ENCODE results near the gene CCDC85B. TPM values are rescaled to one million over a fixed set of nuclear protein-coding genes. Genes with fewer than 3 reads are reported as not detected.

The CCDC85B gene
- total and polyA plus RNA-seq, 2 of the 8 experiments (the other 6 are each of a cell fraction or from before 2014, with no cell fraction given) = 19.8 to 30.8 TPM

DNA sequence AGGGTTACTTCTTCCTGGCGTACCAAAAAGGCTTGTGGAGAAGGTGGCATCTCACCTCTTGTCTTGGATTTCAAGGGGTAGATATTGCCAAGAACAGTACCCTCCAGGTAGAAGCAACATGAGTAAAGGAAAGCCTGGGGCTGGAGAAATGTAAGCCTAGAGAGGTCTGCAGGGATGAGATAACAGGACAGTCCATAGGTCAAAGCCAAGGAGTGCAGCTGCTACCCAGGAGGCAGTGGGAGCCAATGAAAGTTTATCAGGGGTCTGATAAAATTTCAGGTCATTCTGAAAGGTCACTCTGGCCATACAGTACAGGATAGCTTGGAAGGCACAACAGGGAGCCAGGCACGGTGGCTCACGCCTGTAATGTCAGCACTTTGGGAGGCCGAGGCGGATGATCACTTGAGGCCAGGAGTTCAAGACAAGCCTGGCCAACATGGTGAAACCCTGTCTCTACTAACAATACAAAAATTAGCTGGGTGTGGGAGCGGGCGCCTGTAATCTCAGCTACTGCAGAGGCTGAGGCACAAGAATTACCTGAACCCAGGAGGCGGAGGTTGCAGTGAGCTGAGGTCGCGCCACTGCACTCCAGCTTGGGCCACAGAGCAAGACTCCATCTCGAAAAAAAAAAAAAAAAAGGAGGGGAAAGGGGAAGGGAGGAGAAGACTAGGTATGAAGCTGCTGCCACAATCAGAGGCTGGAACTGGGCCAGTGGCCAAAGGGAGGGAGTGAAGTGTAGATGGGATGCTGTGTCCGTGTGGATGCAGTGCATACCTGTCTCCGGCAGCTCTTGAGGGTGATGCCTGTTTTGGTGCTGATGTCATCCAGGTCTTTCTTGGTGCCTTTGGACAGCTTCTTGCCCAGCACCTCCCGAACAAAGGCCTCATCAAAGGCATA is 3.4 kb upstream of the CCDC85B start (continued):
- TF ChIP-seq, protein P1, sequence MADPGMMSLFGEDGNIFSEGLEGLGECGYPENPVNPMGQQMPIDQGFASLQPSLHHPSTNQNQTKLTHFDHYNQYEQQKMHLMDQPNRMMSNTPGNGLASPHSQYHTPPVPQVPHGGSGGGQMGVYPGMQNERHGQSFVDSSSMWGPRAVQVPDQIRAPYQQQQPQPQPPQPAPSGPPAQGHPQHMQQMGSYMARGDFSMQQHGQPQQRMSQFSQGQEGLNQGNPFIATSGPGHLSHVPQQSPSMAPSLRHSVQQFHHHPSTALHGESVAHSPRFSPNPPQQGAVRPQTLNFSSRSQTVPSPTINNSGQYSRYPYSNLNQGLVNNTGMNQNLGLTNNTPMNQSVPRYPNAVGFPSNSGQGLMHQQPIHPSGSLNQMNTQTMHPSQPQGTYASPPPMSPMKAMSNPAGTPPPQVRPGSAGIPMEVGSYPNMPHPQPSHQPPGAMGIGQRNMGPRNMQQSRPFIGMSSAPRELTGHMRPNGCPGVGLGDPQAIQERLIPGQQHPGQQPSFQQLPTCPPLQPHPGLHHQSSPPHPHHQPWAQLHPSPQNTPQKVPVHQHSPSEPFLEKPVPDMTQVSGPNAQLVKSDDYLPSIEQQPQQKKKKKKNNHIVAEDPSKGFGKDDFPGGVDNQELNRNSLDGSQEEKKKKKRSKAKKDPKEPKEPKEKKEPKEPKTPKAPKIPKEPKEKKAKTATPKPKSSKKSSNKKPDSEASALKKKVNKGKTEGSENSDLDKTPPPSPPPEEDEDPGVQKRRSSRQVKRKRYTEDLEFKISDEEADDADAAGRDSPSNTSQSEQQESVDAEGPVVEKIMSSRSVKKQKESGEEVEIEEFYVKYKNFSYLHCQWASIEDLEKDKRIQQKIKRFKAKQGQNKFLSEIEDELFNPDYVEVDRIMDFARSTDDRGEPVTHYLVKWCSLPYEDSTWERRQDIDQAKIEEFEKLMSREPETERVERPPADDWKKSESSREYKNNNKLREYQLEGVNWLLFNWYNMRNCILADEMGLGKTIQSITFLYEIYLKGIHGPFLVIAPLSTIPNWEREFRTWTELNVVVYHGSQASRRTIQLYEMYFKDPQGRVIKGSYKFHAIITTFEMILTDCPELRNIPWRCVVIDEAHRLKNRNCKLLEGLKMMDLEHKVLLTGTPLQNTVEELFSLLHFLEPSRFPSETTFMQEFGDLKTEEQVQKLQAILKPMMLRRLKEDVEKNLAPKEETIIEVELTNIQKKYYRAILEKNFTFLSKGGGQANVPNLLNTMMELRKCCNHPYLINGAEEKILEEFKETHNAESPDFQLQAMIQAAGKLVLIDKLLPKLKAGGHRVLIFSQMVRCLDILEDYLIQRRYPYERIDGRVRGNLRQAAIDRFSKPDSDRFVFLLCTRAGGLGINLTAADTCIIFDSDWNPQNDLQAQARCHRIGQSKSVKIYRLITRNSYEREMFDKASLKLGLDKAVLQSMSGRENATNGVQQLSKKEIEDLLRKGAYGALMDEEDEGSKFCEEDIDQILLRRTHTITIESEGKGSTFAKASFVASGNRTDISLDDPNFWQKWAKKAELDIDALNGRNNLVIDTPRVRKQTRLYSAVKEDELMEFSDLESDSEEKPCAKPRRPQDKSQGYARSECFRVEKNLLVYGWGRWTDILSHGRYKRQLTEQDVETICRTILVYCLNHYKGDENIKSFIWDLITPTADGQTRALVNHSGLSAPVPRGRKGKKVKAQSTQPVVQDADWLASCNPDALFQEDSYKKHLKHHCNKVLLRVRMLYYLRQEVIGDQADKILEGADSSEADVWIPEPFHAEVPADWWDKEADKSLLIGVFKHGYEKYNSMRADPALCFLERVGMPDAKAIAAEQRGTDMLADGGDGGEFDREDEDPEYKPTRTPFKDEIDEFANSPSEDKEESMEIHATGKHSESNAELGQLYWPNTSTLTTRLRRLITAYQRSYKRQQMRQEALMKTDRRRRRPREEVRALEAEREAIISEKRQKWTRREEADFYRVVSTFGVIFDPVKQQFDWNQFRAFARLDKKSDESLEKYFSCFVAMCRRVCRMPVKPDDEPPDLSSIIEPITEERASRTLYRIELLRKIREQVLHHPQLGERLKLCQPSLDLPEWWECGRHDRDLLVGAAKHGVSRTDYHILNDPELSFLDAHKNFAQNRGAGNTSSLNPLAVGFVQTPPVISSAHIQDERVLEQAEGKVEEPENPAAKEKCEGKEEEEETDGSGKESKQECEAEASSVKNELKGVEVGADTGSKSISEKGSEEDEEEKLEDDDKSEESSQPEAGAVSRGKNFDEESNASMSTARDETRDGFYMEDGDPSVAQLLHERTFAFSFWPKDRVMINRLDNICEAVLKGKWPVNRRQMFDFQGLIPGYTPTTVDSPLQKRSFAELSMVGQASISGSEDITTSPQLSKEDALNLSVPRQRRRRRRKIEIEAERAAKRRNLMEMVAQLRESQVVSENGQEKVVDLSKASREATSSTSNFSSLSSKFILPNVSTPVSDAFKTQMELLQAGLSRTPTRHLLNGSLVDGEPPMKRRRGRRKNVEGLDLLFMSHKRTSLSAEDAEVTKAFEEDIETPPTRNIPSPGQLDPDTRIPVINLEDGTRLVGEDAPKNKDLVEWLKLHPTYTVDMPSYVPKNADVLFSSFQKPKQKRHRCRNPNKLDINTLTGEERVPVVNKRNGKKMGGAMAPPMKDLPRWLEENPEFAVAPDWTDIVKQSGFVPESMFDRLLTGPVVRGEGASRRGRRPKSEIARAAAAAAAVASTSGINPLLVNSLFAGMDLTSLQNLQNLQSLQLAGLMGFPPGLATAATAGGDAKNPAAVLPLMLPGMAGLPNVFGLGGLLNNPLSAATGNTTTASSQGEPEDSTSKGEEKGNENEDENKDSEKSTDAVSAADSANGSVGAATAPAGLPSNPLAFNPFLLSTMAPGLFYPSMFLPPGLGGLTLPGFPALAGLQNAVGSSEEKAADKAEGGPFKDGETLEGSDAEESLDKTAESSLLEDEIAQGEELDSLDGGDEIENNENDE (IDR thresholded peaks at IDR 0.05; ENCODE audit: insufficient replicate concordance, low read length) = no peak
- TF ChIP-seq KDM1A (IDR thresholded peaks at IDR 0.05; ENCODE audit: borderline replicate concordance, low read length) = no peak
- no peak for TF ChIP-seq TCF12 (IDR thresholded peaks at IDR 0.05; ENCODE audit: low read depth, low read length)
- no peak for TF ChIP-seq RNF2 (IDR thresholded peaks at IDR 0.05; ENCODE audit: borderline replicate concordance, low read depth, low read length, missing control alignments, poor library complexity, severe bottlenecking)
- no peak for TF ChIP-seq POLR2A (IDR thresholded peaks at IDR 0.05; ENCODE audit: control extremely low read depth in 1 of 2, low read depth in 2 of 2, low read length in 2 of 2)
- no peak for TF ChIP-seq EP300 (IDR thresholded peaks at IDR 0.05; ENCODE audit: borderline replicate concordance in 1 of 2, low read depth in 2 of 2, low read length in 2 of 2)
- TF ChIP-seq BRCA1 (IDR thresholded peaks at IDR 0.05; ENCODE audit: low read depth, low read length) = no peak
- TF ChIP-seq NANOG (IDR thresholded peaks at IDR 0.05; ENCODE audit: insufficient read depth, low read depth, low read length, poor library complexity, severe bottlenecking) = no peak
- no peak for TF ChIP-seq TBP (IDR thresholded peaks at IDR 0.05; ENCODE audit: low read depth, low read length)

Measured in H1 (cell line).